HG02938 (cell line): ENCODE data around the gene EVL.

Experiments used
- ATAC-seq: cut with Tn5 transposase; IDR thresholded peaks from one replicate; pipeline ENCODE4 v1.9.1; 2021; ENCODE audit warnings: mild to moderate bottlenecking, moderate library complexity; ENCODE audit not compliant: unreplicated experiment

The EVL gene

GRCh38 chr14:100106250-100107112, 41.3 kb downstream of the EVL start:
- ATAC-seq: no peak

GRCh38 chr14:100107236-100107635, 42.0 kb downstream of the EVL start:
- ATAC-seq: no peak

- ATAC-seq: peak; percentile 85
Observed at GRCh38 chr14:100108042-100108825, 43.0 kb downstream of the EVL start.

- ATAC-seq: no peak
Observed at GRCh38 chr14:100108840-100109593, 43.8 kb downstream of the EVL start.

GRCh38 chr14:100109594-100109955, 44.4 kb downstream of the EVL start:
- ATAC-seq: no peak

- no peak for ATAC-seq
Observed at GRCh38 chr14:100110816-100111215, 45.6 kb downstream of the EVL start.

GRCh38 chr14:100111931-100112704, 46.9 kb downstream of the EVL start:
- ATAC-seq: no peak

GRCh38 chr14:100114109-100114765, 49.0 kb downstream of the EVL start:
- ATAC-seq: no peak

- no peak for ATAC-seq
Observed at GRCh38 chr14:100115236-100115635, 50.0 kb downstream of the EVL start.

GRCh38 chr14:100115726-100116125, 50.5 kb downstream of the EVL start:
- ATAC-seq: no peak

- no peak for ATAC-seq
Observed at GRCh38 chr14:100116134-100116533, 50.9 kb downstream of the EVL start.

GRCh38 chr14:100117026-100117425, 51.8 kb downstream of the EVL start:
- no peak for ATAC-seq

- no peak for ATAC-seq
Observed at GRCh38 chr14:100117633-100118395, 52.6 kb downstream of the EVL start.

- no peak for ATAC-seq
Observed at GRCh38 chr14:100118396-100119011, 53.3 kb downstream of the EVL start.

- ATAC-seq: no peak
Observed at GRCh38 chr14:100119251-100119650, 54.0 kb downstream of the EVL start.

- no peak for ATAC-seq
Observed at GRCh38 chr14:100120522-100121269, 55.5 kb downstream of the EVL start.

- no peak for ATAC-seq
Observed at GRCh38 chr14:100121643-100122480, 56.6 kb downstream of the EVL start.
